Lung microvascular endothelial cell (primary cell): ENCODE data around the gene DAPK3. TPM values are rescaled to one million over a fixed set of nuclear protein-coding genes. Genes with fewer than 3 reads are reported as not detected.

Source experiments
- DNase-seq, 2 donors: peaks; one replicate each; pipeline versions ENCODE4 v3.0.0 to v3.0.0-alpha.2; 2010; ENCODE audit warnings: low read depth in 2 of 2
- total RNA-seq: library from RNA; depleted of rRNA; stranded (reverse); fragments of >200 nt; gene quantifications from 2 replicates; pipeline ENCODE4 v1.2.1, GENCODE V29; 2014

DAPK3 gene
- total RNA-seq, 1 donor from 2014 or later, result 103 TPM

DNA sequence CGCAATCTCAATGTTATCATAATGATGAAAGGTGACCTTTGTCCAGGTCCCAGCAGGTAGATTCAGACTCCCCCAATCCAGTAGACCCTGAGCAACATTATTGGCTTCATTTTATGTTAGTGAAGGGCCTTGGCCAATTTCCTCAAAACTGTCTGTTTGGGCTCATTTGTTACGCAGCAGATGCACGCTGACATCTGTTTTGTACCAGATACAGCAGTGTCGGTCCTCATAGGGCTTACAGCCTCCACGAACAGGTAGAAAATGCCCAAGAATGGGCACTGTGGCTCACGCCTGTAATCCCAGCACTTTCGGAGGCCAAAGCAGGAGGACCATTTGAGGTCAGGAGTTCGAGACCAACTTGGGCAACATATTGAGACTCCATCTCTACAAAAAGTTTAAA, 51.1 kb downstream of the DAPK3 start:
- no peak for DNase-seq

DNA sequence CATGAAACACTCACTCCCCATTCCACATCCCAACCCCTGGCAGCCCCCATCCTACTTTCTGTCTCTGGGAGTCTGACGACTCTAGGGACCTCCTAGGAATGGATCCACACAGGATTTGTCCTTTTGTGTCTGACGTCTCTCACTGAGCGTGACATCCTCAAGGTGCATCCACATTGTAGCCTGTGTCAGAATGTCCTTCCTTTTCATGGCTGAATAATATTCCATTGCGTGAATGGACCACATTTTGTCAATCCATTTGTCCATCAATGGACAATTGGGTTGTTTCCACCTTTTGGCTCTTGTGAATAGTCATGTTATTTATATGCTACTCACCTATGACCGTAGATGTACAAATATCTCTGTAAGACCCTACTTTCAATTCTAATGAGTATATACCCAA, 54.9 kb downstream of the DAPK3 start:
- DNase-seq, result no peak

GRCh38 chr19:3914199-3914598, 56.7 kb downstream of the DAPK3 start:
- no peak for DNase-seq

GRCh38 chr19:3910105-3910504, 60.8 kb downstream of the DAPK3 start:
- no peak for DNase-seq

Other genes with a start within 250 kb of the DAPK3 start
- gene APBA3, start 209.4 kb downstream of the DAPK3 start, total RNA-seq, result 9.2 and 20.6 TPM in 2 replicates
- gene MRPL54, start 208.4 kb downstream of the DAPK3 start, total RNA-seq, result 61.1 and 61.2 TPM in 2 replicates
- not detected in 2 replicates for gene RAX2, start 198.9 kb downstream of the DAPK3 start, total RNA-seq
- 0.20 and 0.22 TPM in 2 replicates for gene MATK, start 184.7 kb downstream of the DAPK3 start, total RNA-seq
- gene ZFR2, start 102.1 kb downstream of the DAPK3 start, total RNA-seq, result not detected in 2 replicates
- gene ATCAY, start 90.4 kb downstream of the DAPK3 start, total RNA-seq, result not detected in 2 replicates
- gene NMRK2, start 38.0 kb downstream of the DAPK3 start, total RNA-seq, result not detected in 2 replicates
- gene EEF2, start 14.4 kb upstream of the DAPK3 start, total RNA-seq, result 1,904 and 2,063 TPM in 2 replicates
- gene PIAS4, start 36.6 kb upstream of the DAPK3 start, total RNA-seq, result 19.6 and 21.6 TPM in 2 replicates
- 5.4 and 7.1 TPM in 2 replicates for gene ZBTB7A, start 95.8 kb upstream of the DAPK3 start, total RNA-seq
- 108 and 113 TPM in 2 replicates for gene MAP2K2, start 153.0 kb upstream of the DAPK3 start, total RNA-seq
- not detected in 2 replicates for gene CREB3L3, start 182.5 kb upstream of the DAPK3 start, total RNA-seq
- gene SIRT6, start 211.5 kb upstream of the DAPK3 start, total RNA-seq, result 6.5 and 7.7 TPM in 2 replicates
- 0.22 and 0.40 TPM in 2 replicates for gene ANKRD24, start 211.6 kb upstream of the DAPK3 start, total RNA-seq